Neuronal stem cell (in vitro differentiated cells): ENCODE results near the gene MADD.
A peak's percentile ranks its signal among the peaks of the same experiment; 100 is the strongest.

ENCODE experiments used
- DNase-seq: peaks from one replicate; pipeline ENCODE4 v3.0.0-alpha.2; 2013; ENCODE audit warnings: low spot score
- H2AFZ ChIP-seq: one replicate; pipeline ENCODE4 v1.6.1; 2013; ENCODE audit warnings: mild to moderate bottlenecking, low read length, inconsistent platforms
- H2AK5ac ChIP-seq: 2 replicates; pipeline ENCODE4 v1.6.1; 2013; ENCODE audit warnings: low read depth, mild to moderate bottlenecking, inconsistent platforms, low read length, moderate library complexity, mixed read lengths
- H2BK120ac ChIP-seq: 2 replicates; pipeline ENCODE4 v1.6.1; 2013; ENCODE audit warnings: low read depth, mild to moderate bottlenecking, inconsistent platforms, low read length, moderate library complexity, mixed read lengths
- H2BK12ac ChIP-seq: one replicate; pipeline ENCODE4 v1.6.1; 2013; ENCODE audit warnings: low read length, inconsistent platforms
- H2BK15ac ChIP-seq: 2 replicates; pipeline ENCODE4 v1.6.1; 2013; ENCODE audit warnings: mild to moderate bottlenecking, low read length, inconsistent platforms, mixed read lengths
- H2BK5ac ChIP-seq: one replicate; pipeline ENCODE4 v1.6.1; 2013; ENCODE audit warnings: inconsistent platforms, mild to moderate bottlenecking, low read length, moderate library complexity
- H3K14ac ChIP-seq: one replicate; pipeline ENCODE4 v1.6.1; 2013; ENCODE audit warnings: low read length, inconsistent platforms
- H3K18ac ChIP-seq: 2 replicates; pipeline ENCODE4 v1.6.1; 2013; ENCODE audit warnings: low read length, inconsistent platforms
- H3K23ac ChIP-seq: 2 replicates; pipeline ENCODE4 v1.6.1; 2013; ENCODE audit warnings: low read depth, mild to moderate bottlenecking, mixed read lengths, low read length, inconsistent platforms; ENCODE audit not compliant: poor library complexity
- H3K27ac ChIP-seq: replicated peaks from 3 replicates; pipeline ENCODE4 v1.5.1; 2013; ENCODE audit warnings: low read length, inconsistent platforms
- H3K27me3 ChIP-seq, 3 experiments: 2 replicates each; pipeline ENCODE4 v1.6.1; 2013; ENCODE audit warnings: low read length in 3 of 3, mild to moderate bottlenecking in 2 of 3, inconsistent platforms in 1 of 3, low read depth in 1 of 3, mixed read lengths in 1 of 3, moderate library complexity in 1 of 3; ENCODE audit not compliant: control insufficient read depth in 3 of 3, insufficient read depth in 3 of 3
- H3K36me3 ChIP-seq, 2 donors: replicated peaks in 1 of 2; 2 replicates each; pipeline ENCODE4 v1.6.1; 2013; ENCODE audit warnings: low read length in 2 of 2; ENCODE audit not compliant: control insufficient read depth in 2 of 2, insufficient read depth in 2 of 2
- H3K4ac ChIP-seq: 2 replicates; pipeline ENCODE4 v1.6.1; 2013; ENCODE audit warnings: inconsistent platforms, mild to moderate bottlenecking, low read length, moderate library complexity
- H3K4me1 ChIP-seq, 2 donors: 1 replicate in 1 of 2; 2 replicates in 1 of 2; pipeline ENCODE4 v1.6.1; 2013; ENCODE audit warnings: low read length in 2 of 2, low read depth in 1 of 2; ENCODE audit not compliant: control insufficient read depth in 2 of 2, insufficient read depth in 1 of 2
- H3K4me2 ChIP-seq: one replicate; pipeline ENCODE4 v1.6.1; 2013; ENCODE audit warnings: mild to moderate bottlenecking, low read length, inconsistent platforms; ENCODE audit not compliant: insufficient read depth, poor library complexity, severe bottlenecking
- H3K4me3 ChIP-seq, 2 donors: 2 replicates each; pipeline ENCODE4 v1.5.1; 2013; ENCODE audit warnings: low read length in 2 of 2, mild to moderate bottlenecking in 2 of 2, inconsistent platforms in 1 of 2, moderate library complexity in 1 of 2
- H3K79me1 ChIP-seq: one replicate; pipeline ENCODE4 v1.6.1; 2013; ENCODE audit warnings: low read depth, mild to moderate bottlenecking, inconsistent platforms, low read length, moderate library complexity
- H3K9ac ChIP-seq: one replicate; pipeline ENCODE4 v1.6.1; 2013; ENCODE audit warnings: mild to moderate bottlenecking, low read depth, low read length, inconsistent platforms; ENCODE audit not compliant: poor library complexity
- H3K9me3 ChIP-seq, 2 donors: replicated peaks in 1 of 2; 2 replicates each; pipeline versions ENCODE3 to v1.6.1; 2013; ENCODE audit warnings: low read length in 2 of 2, mild to moderate bottlenecking in 2 of 2, inconsistent platforms in 1 of 2, low read depth in 1 of 2, mixed read lengths in 1 of 2, moderate library complexity in 1 of 2; ENCODE audit not compliant: control insufficient read depth in 2 of 2, insufficient read depth in 1 of 2
- H4K8ac ChIP-seq: one replicate; pipeline ENCODE4 v1.6.1; 2013; ENCODE audit warnings: low read depth, mild to moderate bottlenecking, inconsistent platforms, low read length, moderate library complexity
- H4K91ac ChIP-seq: one replicate; pipeline ENCODE4 v1.6.1; 2013; ENCODE audit warnings: low read length, low read depth, mild to moderate bottlenecking, inconsistent platforms; ENCODE audit not compliant: poor library complexity
- WGBS, 2 donors: extraction: QIAGEN DNeasy Blood & Tissue Kit; methylation state at CpG; one replicate each; pipeline ENCODE4 v1.1.7; 2013; ENCODE audit warnings: missing lambda C conversion rate in 2 of 2, mixed read lengths in 1 of 2; ENCODE audit not compliant: insufficient read length in 2 of 2, insufficient replicate concordance in 1 of 2; ENCODE audit errors: extremely low coverage in 2 of 2; 5-methylcytosine and 5-hydroxymethylcytosine counted together

Gene MADD

DNA sequence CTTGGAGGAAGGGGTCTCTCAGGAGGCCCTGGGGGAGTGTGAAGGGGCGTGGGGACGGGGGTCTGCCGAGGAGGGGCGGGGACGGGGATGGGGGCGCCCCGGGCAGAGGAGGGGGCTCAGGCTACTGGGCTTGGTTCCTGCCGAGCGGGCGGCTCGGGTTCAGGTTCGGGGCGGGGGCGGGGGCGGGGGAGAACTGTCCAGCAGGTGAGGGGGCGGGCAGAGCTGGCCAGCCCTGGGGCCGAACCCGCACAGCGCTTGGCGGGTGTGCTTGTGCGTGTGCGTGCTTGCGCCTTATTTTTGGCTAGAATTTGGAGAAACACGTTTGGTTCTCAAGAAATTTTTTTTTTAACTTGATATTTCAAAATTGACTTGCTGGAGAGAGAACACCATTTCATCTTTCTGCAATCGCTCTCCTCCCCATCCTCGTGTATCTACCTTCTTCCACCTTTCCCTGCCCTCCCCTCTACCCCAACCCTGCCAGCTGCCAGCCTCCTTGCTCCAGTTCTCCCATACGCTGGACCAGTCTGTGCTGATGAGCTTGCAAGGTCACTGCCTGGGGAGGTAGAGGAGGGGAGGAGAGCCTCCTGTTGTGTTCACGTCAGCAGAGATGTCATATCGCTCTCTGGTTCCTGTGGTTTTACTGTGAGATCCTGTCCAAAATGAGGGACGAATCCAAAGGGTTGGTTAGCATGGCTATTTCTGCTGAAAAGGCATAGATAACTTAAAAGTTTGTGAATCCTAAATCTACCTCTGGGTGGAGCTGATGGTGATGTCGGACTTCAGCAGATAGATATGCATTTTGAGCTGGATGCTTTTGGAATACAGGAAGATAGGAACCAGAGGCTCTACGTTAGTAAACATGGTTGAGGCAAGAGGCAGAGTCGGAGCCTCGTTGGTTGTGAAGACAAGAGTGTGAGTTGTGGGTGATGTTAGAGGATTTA, 668 bp downstream of the MADD start:
- Histone ChIP-seq H3K79me1 (peaks cover 2% of the 10 kb centered on the region), H3K4me2 (peak overlapping the region; percentile 59), H2AFZ (peak overlapping the region; percentile 95), H3K18ac (no peak overlapping the region), H3K4ac (no peak overlapping the region), H3K23ac (no peak overlapping the region), H2BK120ac (no peak overlapping the region), H2BK5ac (peak overlapping the region; percentile 48), H4K91ac (no peak overlapping the region), H3K4me1 (peaks cover 19 to 31% of the 10 kb centered on the region in 2 donors), H2BK12ac (no peak overlapping the region), H3K27me3 (no peaks in the 10 kb centered on the region), H2BK15ac (no peak overlapping the region), H3K36me3 (peaks cover 5 to 19% of the 10 kb centered on the region in 2 donors), H3K4me3 (peak overlapping the region; percentile 61 to 97), H3K27ac (peak overlapping the region; percentile 98), H3K9me3 (no peaks in the 10 kb centered on the region), H3K14ac (no peak overlapping the region), H3K9ac (peak overlapping the region; percentile 88), H4K8ac (no peak overlapping the region), H2AK5ac (no peak overlapping the region)
- no CpG with 5 or more reads among the region's 34 CpGs for WGBS, 2 donors
- no peak for DNase-seq

DNA sequence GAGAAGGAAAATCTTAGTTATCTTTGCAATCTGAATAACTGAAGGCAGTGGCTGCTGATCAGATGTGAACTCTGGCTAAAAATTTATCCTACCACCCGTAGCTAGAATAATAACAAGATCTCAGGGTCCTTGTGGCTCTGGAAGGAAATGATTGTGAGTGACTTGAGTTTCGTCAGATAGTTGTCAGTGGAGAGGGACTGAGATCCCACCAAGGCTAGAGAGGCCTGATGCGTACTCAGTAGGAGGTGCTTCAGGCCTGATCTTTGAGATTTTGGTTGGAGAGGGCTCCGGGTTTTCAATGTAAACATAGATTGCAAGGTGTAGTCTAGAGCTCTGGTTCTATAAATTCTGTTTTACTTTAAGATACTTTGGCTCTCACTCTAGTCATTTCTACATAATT, 1.4 kb downstream of the MADD start:
- no peak overlapping the region for H3K23ac ChIP-seq
- no peak overlapping the region for H4K91ac ChIP-seq
- H3K4me3 ChIP-seq, result peak overlapping the region in 1 of 2 donors; percentile 61
- no peak overlapping the region for H2BK120ac ChIP-seq
- WGBS, 2 donors, result no CpG with 5 or more reads among the region's 4 CpGs
- no peak overlapping the region for H3K4ac ChIP-seq
- no peak overlapping the region for H2BK15ac ChIP-seq
- H4K8ac ChIP-seq, result no peak overlapping the region
- no peaks in the 10 kb centered on the region for H3K27me3 ChIP-seq
- no peak overlapping the region for H2AK5ac ChIP-seq
- no peak for DNase-seq
- H3K9ac ChIP-seq, result no peak overlapping the region
- no peak overlapping the region for H2BK12ac ChIP-seq
- no peak overlapping the region for H3K27ac ChIP-seq
- H3K4me1 ChIP-seq, result peaks cover 19 to 31% of the 10 kb centered on the region in 2 donors
- H3K9me3 ChIP-seq, result no peaks in the 10 kb centered on the region
- H3K79me1 ChIP-seq, result peaks cover 2% of the 10 kb centered on the region
- H3K14ac ChIP-seq, result no peak overlapping the region
- H2BK5ac ChIP-seq, result no peak overlapping the region
- H3K4me2 ChIP-seq, result no peak overlapping the region
- peaks cover 12 to 26% of the 10 kb centered on the region in 2 donors for H3K36me3 ChIP-seq
- no peak overlapping the region for H3K18ac ChIP-seq
- no peak overlapping the region for H2AFZ ChIP-seq

DNA sequence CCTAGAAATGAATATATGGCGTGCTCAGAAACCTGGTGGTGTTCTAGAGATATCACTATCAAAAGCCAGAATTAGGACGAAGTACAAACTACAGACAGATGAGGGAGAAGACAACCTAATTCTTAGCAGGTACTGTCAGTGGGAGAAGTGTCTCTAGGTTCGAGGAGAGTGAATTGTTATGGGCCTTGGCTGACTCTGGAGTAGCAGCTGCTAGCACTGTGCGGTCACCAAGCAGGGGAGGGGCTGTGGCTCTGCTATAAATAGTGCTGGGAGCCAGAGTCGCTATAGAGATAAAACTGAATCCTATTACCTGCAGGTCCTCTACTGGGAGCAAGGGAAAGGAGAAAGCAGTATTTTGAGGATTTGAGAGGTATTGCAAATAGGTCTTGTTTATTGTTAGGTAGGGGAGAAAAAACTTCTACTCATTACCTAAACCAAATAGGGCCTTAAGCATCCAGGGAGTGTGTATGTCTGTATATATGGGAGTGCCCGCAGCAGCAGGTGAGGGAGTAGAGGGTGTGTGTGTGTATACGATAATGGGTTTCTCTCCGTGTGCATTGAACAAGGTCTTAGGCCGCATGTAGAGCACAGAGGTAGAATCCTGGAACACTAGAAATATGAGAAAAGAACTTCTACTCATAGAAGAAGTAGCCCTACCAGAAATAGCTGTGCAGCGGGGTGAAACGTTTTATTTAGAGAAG, 2.2 kb downstream of the MADD start:
- Histone ChIP-seq H3K9ac (no peak overlapping the region), H3K27ac (no peak overlapping the region), H2BK12ac (no peak overlapping the region), H3K27me3 (no peaks in the 10 kb centered on the region), H3K9me3 (no peaks in the 10 kb centered on the region), H2AFZ (no peak overlapping the region), H2AK5ac (no peak overlapping the region), H3K36me3 (peaks cover 18 to 34% of the 10 kb centered on the region in 2 donors), H4K8ac (no peak overlapping the region), H2BK15ac (no peak overlapping the region), H2BK5ac (no peak overlapping the region), H3K4ac (no peak overlapping the region), H3K79me1 (peaks cover 2% of the 10 kb centered on the region), H3K4me3 (no peak overlapping the region), H3K14ac (no peak overlapping the region), H3K23ac (no peak overlapping the region), H3K18ac (no peak overlapping the region), H3K4me2 (no peak overlapping the region), H2BK120ac (no peak overlapping the region), H3K4me1 (peaks cover 19 to 31% of the 10 kb centered on the region in 2 donors), H4K91ac (no peak overlapping the region)
- no CpG with 5 or more reads among the region's 11 CpGs for WGBS, 2 donors
- DNase-seq, result no peak

DNA sequence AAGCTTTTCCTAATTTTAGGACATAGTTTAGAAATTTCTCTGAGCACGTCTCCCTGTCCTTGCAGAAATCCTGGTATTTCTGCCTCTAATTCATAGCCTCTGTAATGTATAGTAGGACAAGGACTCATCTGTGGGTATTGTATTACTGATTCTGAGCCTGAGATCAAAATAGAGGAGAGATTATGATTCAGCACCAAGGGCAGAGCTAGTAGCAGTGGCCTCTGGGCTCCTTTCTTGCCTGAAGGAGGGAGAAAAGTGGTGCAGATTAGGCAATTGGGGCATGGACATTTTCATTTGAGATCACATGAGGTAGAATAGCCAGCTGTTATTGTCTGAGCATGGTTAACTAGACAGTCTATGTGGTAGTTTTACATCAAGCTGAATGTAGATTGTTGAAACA, 2.8 kb downstream of the MADD start:
- no peak overlapping the region for H2BK15ac ChIP-seq
- no peak overlapping the region for H3K4ac ChIP-seq
- H2AK5ac ChIP-seq, result no peak overlapping the region
- peaks cover 18 to 40% of the 10 kb centered on the region in 2 donors for H3K36me3 ChIP-seq
- no CpG with 5 or more reads among the region's 1 CpG for WGBS, 2 donors
- H3K9ac ChIP-seq, result no peak overlapping the region
- no peaks in the 10 kb centered on the region for H3K9me3 ChIP-seq
- H2AFZ ChIP-seq, result no peak overlapping the region
- H3K23ac ChIP-seq, result no peak overlapping the region
- H2BK12ac ChIP-seq, result no peak overlapping the region
- no peak overlapping the region for H3K18ac ChIP-seq
- H3K27ac ChIP-seq, result no peak overlapping the region
- no peak overlapping the region for H3K14ac ChIP-seq
- H2BK5ac ChIP-seq, result no peak overlapping the region
- peaks cover 19 to 30% of the 10 kb centered on the region in 2 donors for H3K4me1 ChIP-seq
- no peak for DNase-seq
- no peak overlapping the region for H3K4me3 ChIP-seq
- H3K4me2 ChIP-seq, result no peak overlapping the region
- no peak overlapping the region for H2BK120ac ChIP-seq
- H4K91ac ChIP-seq, result no peak overlapping the region
- H3K27me3 ChIP-seq, result no peaks in the 10 kb centered on the region
- peaks cover 2% of the 10 kb centered on the region for H3K79me1 ChIP-seq
- H4K8ac ChIP-seq, result no peak overlapping the region
